A673 (cell line): ENCODE data around the gene RAB7B.

Experiments used
- EZH2 ChIP-seq: fragments of 200-600 bp; sonication (generic); IDR thresholded peaks from 2 replicates; pipeline ENCODE4 v1.6.1; 2017; ENCODE audit warnings: borderline replicate concordance, low read depth, mild to moderate bottlenecking, mixed read lengths, antibody characterized with exemption, low read length; ENCODE audit not compliant: poor library complexity, severe bottlenecking
- TF ChIP-seq, protein P1 (sequence below): fragments of 300-800, 200-600 bp; sonication (generic); conservative IDR thresholded peaks from 2 replicates; pipeline ENCODE4 v1.5.1; 2017; ENCODE audit warnings: low read depth, mild to moderate bottlenecking, antibody characterized with exemption, low read length, moderate library complexity, mixed read lengths

DNA sequence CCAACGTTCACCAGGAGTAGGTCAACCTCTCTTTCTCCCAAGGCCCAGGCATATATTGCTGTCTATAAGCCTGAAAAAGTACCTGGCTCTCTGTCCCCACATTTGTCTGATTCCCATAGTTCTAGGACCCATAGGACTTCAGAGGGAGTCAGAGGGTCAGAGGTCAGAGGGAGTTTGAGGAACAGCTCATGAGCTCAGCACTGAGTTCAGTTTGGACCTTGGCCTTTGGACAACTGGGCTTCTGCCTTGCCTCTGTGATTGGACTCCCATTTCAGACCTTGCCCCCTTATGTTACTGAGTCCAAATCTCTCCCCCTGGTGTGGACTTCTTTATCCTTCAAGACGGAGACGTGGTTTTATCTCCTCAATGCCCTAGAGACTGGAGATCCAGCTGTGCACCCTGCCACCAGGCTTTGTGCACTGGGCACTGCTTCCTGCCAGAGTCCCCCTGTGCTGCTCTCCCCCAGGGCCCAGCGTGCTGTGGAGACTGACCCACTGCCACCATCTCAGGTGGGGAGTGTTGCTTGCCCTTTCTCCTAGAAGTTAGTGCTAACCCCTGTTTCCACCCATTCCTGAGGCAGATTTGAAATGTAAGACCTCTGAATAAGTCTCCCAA is 17.3 kb upstream of the RAB7B start:
- TF ChIP-seq, protein P1, sequence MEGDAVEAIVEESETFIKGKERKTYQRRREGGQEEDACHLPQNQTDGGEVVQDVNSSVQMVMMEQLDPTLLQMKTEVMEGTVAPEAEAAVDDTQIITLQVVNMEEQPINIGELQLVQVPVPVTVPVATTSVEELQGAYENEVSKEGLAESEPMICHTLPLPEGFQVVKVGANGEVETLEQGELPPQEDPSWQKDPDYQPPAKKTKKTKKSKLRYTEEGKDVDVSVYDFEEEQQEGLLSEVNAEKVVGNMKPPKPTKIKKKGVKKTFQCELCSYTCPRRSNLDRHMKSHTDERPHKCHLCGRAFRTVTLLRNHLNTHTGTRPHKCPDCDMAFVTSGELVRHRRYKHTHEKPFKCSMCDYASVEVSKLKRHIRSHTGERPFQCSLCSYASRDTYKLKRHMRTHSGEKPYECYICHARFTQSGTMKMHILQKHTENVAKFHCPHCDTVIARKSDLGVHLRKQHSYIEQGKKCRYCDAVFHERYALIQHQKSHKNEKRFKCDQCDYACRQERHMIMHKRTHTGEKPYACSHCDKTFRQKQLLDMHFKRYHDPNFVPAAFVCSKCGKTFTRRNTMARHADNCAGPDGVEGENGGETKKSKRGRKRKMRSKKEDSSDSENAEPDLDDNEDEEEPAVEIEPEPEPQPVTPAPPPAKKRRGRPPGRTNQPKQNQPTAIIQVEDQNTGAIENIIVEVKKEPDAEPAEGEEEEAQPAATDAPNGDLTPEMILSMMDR: no peak
- no peak for TF ChIP-seq EZH2
